HG02981 (cell line): ENCODE measurements around the gene SLC35F3.
A peak's percentile ranks its signal among the peaks of the same experiment; 100 is the strongest.
"Not testable (repeated sequence)": the region's sequence is repeated elsewhere in the genome, so short reads cannot be mapped to it uniquely, and the experiment has no call there.

Source experiments
- ATAC-seq: cut with Tn5 transposase; IDR thresholded peaks from one replicate; pipeline ENCODE4 v1.9.1; 2021; ENCODE audit warnings: mild to moderate bottlenecking, moderate library complexity; ENCODE audit not compliant: unreplicated experiment

Gene SLC35F3

GRCh38 chr1:233904633-233905415, at the start of gene SLC35F3:
TSS of gene SLC35F3 (plus strand) at chr1:233904676.
- no peak for ATAC-seq

- no peak for ATAC-seq
Observed at GRCh38 chr1:233859446-233859845, 45.0 kb upstream of the SLC35F3 start.

GRCh38 chr1:233863901-233864545, 40.5 kb upstream of the SLC35F3 start:
- ATAC-seq: no peak

- ATAC-seq: no peak
Observed at GRCh38 chr1:233864578-233864977, 39.9 kb upstream of the SLC35F3 start.

GRCh38 chr1:233865216-233865615, 39.3 kb upstream of the SLC35F3 start:
- ATAC-seq: no peak

- no peak for ATAC-seq
Observed at GRCh38 chr1:233865902-233866301, 38.6 kb upstream of the SLC35F3 start.

- no peak for ATAC-seq
Observed at GRCh38 chr1:233867028-233867427, 37.4 kb upstream of the SLC35F3 start.

GRCh38 chr1:233868461-233868860, 36.0 kb upstream of the SLC35F3 start:
- no peak for ATAC-seq

- ATAC-seq: no peak
Observed at GRCh38 chr1:233869680-233870079, 34.8 kb upstream of the SLC35F3 start.

- no peak for ATAC-seq
Observed at GRCh38 chr1:233873666-233874065, 30.8 kb upstream of the SLC35F3 start.

- no peak for ATAC-seq
Observed at GRCh38 chr1:233879841-233880240, 24.6 kb upstream of the SLC35F3 start.

GRCh38 chr1:233883671-233884070, 20.8 kb upstream of the SLC35F3 start:
- no peak for ATAC-seq

GRCh38 chr1:233884461-233885151, 19.9 kb upstream of the SLC35F3 start:
- no peak for ATAC-seq

- no peak for ATAC-seq
Observed at GRCh38 chr1:233885196-233885920, 19.1 kb upstream of the SLC35F3 start.

- not testable (repeated sequence) for ATAC-seq
Observed at GRCh38 chr1:233891151-233891550, 13.3 kb upstream of the SLC35F3 start.

GRCh38 chr1:233897325-233898162, 6.9 kb upstream of the SLC35F3 start:
- peak; percentile 99 for ATAC-seq

- ATAC-seq: no peak
Observed at GRCh38 chr1:233901495-233901894, 3.0 kb upstream of the SLC35F3 start.

- ATAC-seq: no peak
Observed at GRCh38 chr1:233905416-233906051, 1.1 kb downstream of the SLC35F3 start.

- ATAC-seq: no peak
Observed at GRCh38 chr1:233907151-233907550, 2.7 kb downstream of the SLC35F3 start.

- ATAC-seq: no peak
Observed at GRCh38 chr1:233908092-233908491, 3.6 kb downstream of the SLC35F3 start.
